Testis (tissue), 2 donors: ENCODE data around the gene SHOC1.

Experiments
- POLR2A ChIP-seq: fragments of 450-650 bp; IDR thresholded peaks from one replicate; pipeline ENCODE4 v1.6.1; 2017; ENCODE audit warnings: antibody characterized with exemption, mild to moderate bottlenecking, moderate library complexity
- TF ChIP-seq, protein P1 (sequence below), 3 experiments: fragments of 450-650 bp in 2 of 3; fragments of 200-600 bp in 1 of 3; sonication (generic) in 1 of 3; IDR thresholded peaks; one replicate each; pipeline ENCODE4 v1.5.1; 2016 to 2019; ENCODE audit warnings: antibody characterized with exemption in 3 of 3, mild to moderate bottlenecking in 2 of 3, moderate library complexity in 1 of 3

DNA sequence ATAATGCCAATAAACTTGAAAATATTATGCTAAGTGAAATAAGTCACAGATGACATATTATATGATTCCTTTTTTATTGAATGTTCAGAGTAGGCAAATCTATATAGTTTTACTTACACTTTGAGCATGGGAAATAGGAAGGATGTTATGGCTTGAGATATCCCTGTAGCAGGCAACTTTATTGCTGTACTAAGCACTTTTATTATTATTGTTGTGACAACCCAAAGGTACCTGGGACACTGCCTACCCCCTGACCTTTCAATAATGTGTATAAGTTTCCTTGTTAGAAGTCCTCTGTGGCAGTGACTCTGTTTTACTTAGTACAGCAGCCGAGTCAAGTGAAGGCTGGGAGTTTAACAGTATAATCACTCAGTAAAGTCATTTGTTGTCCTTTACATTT is 39.9 kb downstream of the SHOC1 start:
- TF ChIP-seq POLR2A: no peak
- TF ChIP-seq, protein P1, sequence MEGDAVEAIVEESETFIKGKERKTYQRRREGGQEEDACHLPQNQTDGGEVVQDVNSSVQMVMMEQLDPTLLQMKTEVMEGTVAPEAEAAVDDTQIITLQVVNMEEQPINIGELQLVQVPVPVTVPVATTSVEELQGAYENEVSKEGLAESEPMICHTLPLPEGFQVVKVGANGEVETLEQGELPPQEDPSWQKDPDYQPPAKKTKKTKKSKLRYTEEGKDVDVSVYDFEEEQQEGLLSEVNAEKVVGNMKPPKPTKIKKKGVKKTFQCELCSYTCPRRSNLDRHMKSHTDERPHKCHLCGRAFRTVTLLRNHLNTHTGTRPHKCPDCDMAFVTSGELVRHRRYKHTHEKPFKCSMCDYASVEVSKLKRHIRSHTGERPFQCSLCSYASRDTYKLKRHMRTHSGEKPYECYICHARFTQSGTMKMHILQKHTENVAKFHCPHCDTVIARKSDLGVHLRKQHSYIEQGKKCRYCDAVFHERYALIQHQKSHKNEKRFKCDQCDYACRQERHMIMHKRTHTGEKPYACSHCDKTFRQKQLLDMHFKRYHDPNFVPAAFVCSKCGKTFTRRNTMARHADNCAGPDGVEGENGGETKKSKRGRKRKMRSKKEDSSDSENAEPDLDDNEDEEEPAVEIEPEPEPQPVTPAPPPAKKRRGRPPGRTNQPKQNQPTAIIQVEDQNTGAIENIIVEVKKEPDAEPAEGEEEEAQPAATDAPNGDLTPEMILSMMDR (IDR thresholded peaks at IDR 0.05): no peak
